Gastrocnemius medialis (tissue), 4 donors: ENCODE results near the gene MAU2. TPM values are rescaled to one million over a fixed set of nuclear protein-coding genes. Genes with fewer than 3 reads are reported as not detected.

ENCODE experiments used
- ATAC-seq, 2 donors: fragments of 150-250 bp; one replicate each; pipeline ENCODE4 v1.9.1; 2016
- DNase-seq, 2 donors: peaks; one replicate each; pipeline ENCODE4 v3.0.0-alpha.2; 2019
- H3K27ac ChIP-seq, 4 donors: fragments of 200-600 bp; sonication (generic); 1 replicate in 1 of 4; 2 replicates in 3 of 4; pipeline ENCODE4 v1.5.1; 2016 to 2018; ENCODE audit warnings: mild to moderate bottlenecking in 2 of 4, moderate library complexity in 1 of 4
- H3K27me3 ChIP-seq, 3 donors: fragments of 200-600 bp; sonication (generic) in 2 of 3; 1 replicate in 1 of 3; 2 replicates in 2 of 3; pipeline versions ENCODE4 v1.5.1 to v1.6.0; 2016 to 2019; ENCODE audit warnings: mild to moderate bottlenecking in 1 of 3, moderate library complexity in 1 of 3
- H3K36me3 ChIP-seq, 2 donors: fragments of 200-600 bp; sonication (generic) in 1 of 2; one replicate each; pipeline ENCODE4 v1.5.1; 2017 to 2018
- H3K4me1 ChIP-seq, 2 donors: fragments of 200-600 bp; sonication (generic) in 1 of 2; one replicate each; pipeline ENCODE4 v1.5.1; 2016 to 2017; ENCODE audit warnings: mild to moderate bottlenecking in 2 of 2
- H3K4me3 ChIP-seq, 4 donors: fragments of 200-600 bp; sonication (generic) in 3 of 4; 1 replicate in 1 of 4; 2 replicates in 3 of 4; pipeline ENCODE4 v1.5.1; 2016 to 2019; ENCODE audit warnings: mild to moderate bottlenecking in 2 of 4
- H3K9me3 ChIP-seq, 3 donors: fragments of 200-600 bp; sonication (generic) in 2 of 3; 1 replicate in 1 of 3; 2 replicates in 2 of 3; pipeline ENCODE4 v1.5.1; 2016 to 2019
- POLR2A ChIP-seq, 2 donors: fragments of 450-650 bp; IDR thresholded peaks; one replicate each; pipeline ENCODE4 v1.6.1; 2017; ENCODE audit warnings: antibody characterized with exemption in 2 of 2, mild to moderate bottlenecking in 2 of 2, moderate library complexity in 2 of 2
- in situ Hi-C, 4 donors: fragments of 200-750 bp; cut with MboI; loops; one replicate each; pipeline versions ENCODE4 v1.15.0 to v1.8.0; 2017; ENCODE audit warnings: low sequenced_read_pairs in 4 of 4
- intact Hi-C: fragments of 100-400 bp; cut with DNase I; formaldehyde crosslinking; loops from one replicate; pipeline ENCODE4 v1.15.1; 2023; ENCODE audit warnings: low total_unique reads
- total RNA-seq, 4 donors: library from RNA; depleted of rRNA; stranded (reverse); fragments of >200 nt; gene quantifications; one replicate each; pipeline versions ENCODE4 v1.1.0 to v1.2.3, GENCODE V29; 2016
- TF ChIP-seq, protein P1 (sequence below), 5 experiments: fragments of 450-650 bp in 3 of 5; fragments of 200-600 bp in 2 of 5; sonication (generic) in 2 of 5; IDR thresholded peaks in 4 of 5; conservative IDR thresholded peaks in 1 of 5; 1 replicate in 4 of 5; 2 replicates in 1 of 5; pipeline ENCODE4 v1.5.1; 2016 to 2019; ENCODE audit warnings: antibody characterized with exemption in 5 of 5, mild to moderate bottlenecking in 3 of 5, moderate library complexity in 3 of 5

The MAU2 gene
- total RNA-seq, 4 donors from 2014 or later, result 31.3 to 48.5 (median 41.7) TPM

DNA sequence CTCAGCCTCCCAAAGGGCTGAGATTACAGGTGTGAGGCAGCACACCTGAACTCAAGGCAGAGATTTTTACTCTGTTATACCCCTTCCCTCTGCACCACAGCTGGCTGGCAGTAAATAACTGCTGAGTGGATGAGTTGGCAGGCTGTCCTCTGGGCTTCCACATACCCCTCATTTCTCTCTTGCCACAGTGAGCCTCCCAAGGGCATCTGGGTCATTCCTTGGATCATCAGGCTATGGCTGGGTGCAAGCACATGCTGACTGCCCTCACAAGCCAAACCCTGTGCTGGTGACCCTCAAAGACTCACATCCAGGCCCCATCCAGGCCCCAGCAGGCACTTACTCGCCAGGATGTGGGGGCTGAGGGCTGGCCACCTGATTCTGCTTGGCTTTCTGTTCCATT is 4.5 kb upstream of the MAU2 start:
- in situ Hi-C loops (no loop called here), intact Hi-C loops (loop anchor here (10.0 kb wide), 1 partner anchor 681 kb away; the partner anchor contains the start of gene KLHL26)
- no peak overlapping the region for H3K4me3 ChIP-seq
- no peak for ATAC-seq
- no peaks in the 10 kb centered on the region for H3K27me3 ChIP-seq
- no peak for TF ChIP-seq POLR2A (IDR thresholded peaks at IDR 0.05)
- TF ChIP-seq, protein P1, sequence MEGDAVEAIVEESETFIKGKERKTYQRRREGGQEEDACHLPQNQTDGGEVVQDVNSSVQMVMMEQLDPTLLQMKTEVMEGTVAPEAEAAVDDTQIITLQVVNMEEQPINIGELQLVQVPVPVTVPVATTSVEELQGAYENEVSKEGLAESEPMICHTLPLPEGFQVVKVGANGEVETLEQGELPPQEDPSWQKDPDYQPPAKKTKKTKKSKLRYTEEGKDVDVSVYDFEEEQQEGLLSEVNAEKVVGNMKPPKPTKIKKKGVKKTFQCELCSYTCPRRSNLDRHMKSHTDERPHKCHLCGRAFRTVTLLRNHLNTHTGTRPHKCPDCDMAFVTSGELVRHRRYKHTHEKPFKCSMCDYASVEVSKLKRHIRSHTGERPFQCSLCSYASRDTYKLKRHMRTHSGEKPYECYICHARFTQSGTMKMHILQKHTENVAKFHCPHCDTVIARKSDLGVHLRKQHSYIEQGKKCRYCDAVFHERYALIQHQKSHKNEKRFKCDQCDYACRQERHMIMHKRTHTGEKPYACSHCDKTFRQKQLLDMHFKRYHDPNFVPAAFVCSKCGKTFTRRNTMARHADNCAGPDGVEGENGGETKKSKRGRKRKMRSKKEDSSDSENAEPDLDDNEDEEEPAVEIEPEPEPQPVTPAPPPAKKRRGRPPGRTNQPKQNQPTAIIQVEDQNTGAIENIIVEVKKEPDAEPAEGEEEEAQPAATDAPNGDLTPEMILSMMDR (IDR thresholded peaks at IDR 0.05 in 4 of 5, conservative IDR thresholded peaks at IDR 0.05 in 1 of 5), result no peak
- H3K36me3 ChIP-seq, result peaks cover 0 to 30% of the 10 kb centered on the region in 2 donors
- no peaks in the 10 kb centered on the region for H3K9me3 ChIP-seq
- peak overlapping the region in 1 of 4 donors; percentile 13 for H3K27ac ChIP-seq
- DNase-seq, result no peak
- H3K4me1 ChIP-seq, result peaks cover 15 to 16% of the 10 kb centered on the region in 2 donors

DNA sequence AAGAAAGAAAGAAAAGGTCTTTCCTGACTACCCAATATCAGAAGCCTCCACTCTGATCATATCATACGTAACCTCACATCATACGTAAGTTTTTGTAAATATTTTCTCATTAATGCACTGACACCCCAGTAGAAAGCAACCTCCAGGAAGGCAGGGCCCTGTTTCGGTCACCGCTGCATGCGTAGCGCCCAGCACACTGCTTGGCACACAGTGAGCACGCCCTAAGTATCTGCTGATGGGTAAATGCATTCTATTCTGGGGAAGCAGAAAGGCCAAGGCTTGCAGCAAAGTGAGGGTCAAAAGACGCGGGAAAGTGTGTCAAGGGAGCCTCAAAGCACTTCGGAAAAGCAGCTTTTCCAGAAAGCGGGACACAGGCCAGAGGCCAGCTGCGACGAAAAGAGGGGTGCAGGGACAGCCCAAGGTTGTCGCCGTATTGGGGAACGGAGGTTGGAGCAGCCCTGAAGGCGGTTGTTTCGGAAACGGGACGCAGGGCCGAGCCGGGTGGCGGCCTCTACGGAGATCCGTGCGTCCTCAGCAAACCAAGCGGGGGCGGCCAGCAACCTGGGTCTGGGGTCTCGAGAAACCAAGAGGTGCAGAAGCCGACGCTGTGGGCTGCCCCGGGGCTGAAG is 783 bp upstream of the MAU2 start:
- TF ChIP-seq, protein P1 (IDR thresholded peaks at IDR 0.05 in 4 of 5, conservative IDR thresholded peaks at IDR 0.05 in 1 of 5), result no peak
- TF ChIP-seq POLR2A (IDR thresholded peaks at IDR 0.05), result no peak
- Histone ChIP-seq H3K4me1 (peaks cover 42 to 50% of the 10 kb centered on the region in 2 donors), H3K36me3 (peaks cover 0 to 9% of the 10 kb centered on the region in 2 donors), H3K27me3 (no peaks in the 10 kb centered on the region), H3K9me3 (no peaks in the 10 kb centered on the region), H3K4me3 (peak overlapping the region; percentile 80 to 96 (median 93)), H3K27ac (peak overlapping the region; percentile 88 to 98 (median 92))
- ATAC-seq (no peak), DNase-seq (no peak)
- in situ Hi-C loops, result no loop called here
- intact Hi-C loops, result loop anchor here (2.0 to 10.0 kb wide), 5 partner anchors 87 to 685 kb away; partner anchors contain the start of genes ATP13A1, BORCS8, GATAD2A and KLHL26

DNA sequence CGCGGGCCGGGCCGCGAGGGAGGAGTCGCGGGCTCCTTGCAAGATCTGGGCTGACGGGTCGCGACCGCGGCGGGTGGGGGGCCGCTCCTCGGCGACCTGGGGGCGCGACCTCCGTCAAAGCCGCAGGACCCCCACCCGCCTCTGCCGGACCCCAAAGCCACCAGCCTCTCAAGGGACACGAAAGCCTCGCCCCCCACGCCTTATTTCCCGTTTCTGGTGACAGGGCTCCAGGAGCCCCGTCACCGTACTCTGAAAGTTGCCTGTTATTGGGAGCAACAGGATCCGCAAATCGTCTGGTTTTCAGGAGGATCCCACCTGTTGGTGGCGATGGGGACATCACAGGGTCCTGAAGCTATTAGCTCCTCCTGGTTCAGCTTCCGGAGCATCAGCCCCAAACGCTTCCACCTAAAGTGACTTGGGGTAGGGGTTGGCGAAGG is 530 bp downstream of the MAU2 start:
- Histone ChIP-seq H3K36me3 (peaks cover 0 to 9% of the 10 kb centered on the region in 2 donors), H3K9me3 (no peaks in the 10 kb centered on the region), H3K4me1 (peaks cover 48 to 59% of the 10 kb centered on the region in 2 donors), H3K4me3 (peak overlapping the region; percentile 80 to 96 (median 93)), H3K27me3 (no peaks in the 10 kb centered on the region), H3K27ac (peak overlapping the region; percentile 88 to 98 (median 92))
- intact Hi-C loops (loop anchor here (2.0 to 5.0 kb wide), 4 partner anchors 86 to 341 kb away; partner anchors contain the start of genes ATP13A1, BORCS8, GATAD2A and RFXANK), in situ Hi-C loops (no loop called here)
- ATAC-seq, result no peak
- DNase-seq, result no peak
- TF ChIP-seq POLR2A (IDR thresholded peaks at IDR 0.05), result no peak
- TF ChIP-seq, protein P1 (IDR thresholded peaks at IDR 0.05 in 4 of 5, conservative IDR thresholded peaks at IDR 0.05 in 1 of 5), result no peak

DNA sequence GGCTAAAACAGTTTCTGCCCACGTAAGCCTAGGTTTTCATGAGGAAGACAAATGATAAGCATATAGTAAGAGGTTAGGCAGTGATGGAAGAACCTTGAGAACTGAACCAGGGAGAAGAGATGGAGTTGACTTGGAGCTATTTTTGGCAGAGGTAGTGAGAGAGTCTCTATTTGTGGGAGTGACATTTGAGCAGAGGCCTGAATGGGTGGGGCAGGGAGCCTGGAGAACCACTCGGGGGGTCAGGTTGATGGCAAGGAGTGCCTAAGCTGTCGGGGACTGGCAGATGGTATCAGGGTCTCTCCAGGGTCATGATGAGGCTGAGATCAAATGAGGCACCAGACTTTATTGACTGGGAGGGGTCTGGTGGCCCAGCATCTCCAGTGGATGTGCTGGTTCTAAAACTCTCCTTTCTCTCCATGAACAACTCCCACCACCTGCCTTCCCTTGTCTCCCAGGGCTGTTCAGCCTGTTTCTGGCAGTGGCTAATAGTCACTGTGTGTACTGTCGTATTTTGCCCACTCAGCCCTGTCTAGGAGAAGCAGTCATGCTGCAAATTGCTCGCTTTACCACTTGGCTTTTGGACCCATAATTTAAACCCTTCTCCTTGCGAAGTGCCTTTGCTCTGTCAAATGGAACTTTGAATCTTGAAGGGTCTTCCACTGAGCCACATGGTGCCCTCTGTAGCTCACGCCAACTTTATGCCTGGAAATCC is 3.6 kb downstream of the MAU2 start:
- no peaks in the 10 kb centered on the region for H3K27me3 ChIP-seq
- H3K4me1 ChIP-seq, result peaks cover 45 to 53% of the 10 kb centered on the region in 2 donors
- in situ Hi-C loops (no loop called here), intact Hi-C loops (loop anchor here (5.0 kb wide), 2 partner anchors 83 to 338 kb away; partner anchors contain the start of genes ATP13A1 and GATAD2A)
- H3K4me3 ChIP-seq, result peak overlapping the region in 1 of 4 donors; percentile 7
- peak overlapping the region; percentile 42 to 98 (median 50) for H3K27ac ChIP-seq
- DNase-seq, result peak in 1 of 2 donors; percentile 73
- H3K36me3 ChIP-seq, result peaks cover 0 to 34% of the 10 kb centered on the region in 2 donors
- no peaks in the 10 kb centered on the region for H3K9me3 ChIP-seq
- TF ChIP-seq POLR2A (IDR thresholded peaks at IDR 0.05), result no peak
- TF ChIP-seq, protein P1 (IDR thresholded peaks at IDR 0.05 in 4 of 5, conservative IDR thresholded peaks at IDR 0.05 in 1 of 5), result no peak
- peak; percentile 30 to 71 for ATAC-seq
